Subcutaneous abdominal adipose tissue (tissue), 5 donors: ENCODE results near the gene RARS1.
"Not testable (repeated sequence)": the region's sequence is repeated elsewhere in the genome, so short reads cannot be mapped to it uniquely, and the experiment has no call there.

Source experiments
- H3K27ac ChIP-seq: one replicate; pipeline ENCODE4 v1.7.0; 2013; ENCODE audit warnings: low read depth, mild to moderate bottlenecking, inconsistent platforms, low read length, moderate library complexity
- H3K27me3 ChIP-seq, 5 donors: one replicate each; pipeline ENCODE4 v1.7.0; 2013; ENCODE audit warnings: low read length in 5 of 5, inconsistent platforms in 1 of 5; ENCODE audit not compliant: control insufficient read depth in 5 of 5, insufficient read depth in 4 of 5
- H3K36me3 ChIP-seq, 5 donors: one replicate each; pipeline ENCODE4 v1.7.0; 2013; ENCODE audit warnings: low read length in 5 of 5; ENCODE audit not compliant: control insufficient read depth in 5 of 5, insufficient read depth in 5 of 5
- H3K4me1 ChIP-seq, 5 donors: one replicate each; pipeline ENCODE4 v1.7.0; 2013; ENCODE audit warnings: low read length in 5 of 5, mild to moderate bottlenecking in 3 of 5, moderate library complexity in 1 of 5; ENCODE audit not compliant: control insufficient read depth in 5 of 5, insufficient read depth in 5 of 5
- H3K4me3 ChIP-seq, 5 donors: one replicate each; pipeline ENCODE4 v1.7.0; 2013; ENCODE audit warnings: low read length in 5 of 5, low read depth in 1 of 5
- H3K9ac ChIP-seq, 5 donors: one replicate each; pipeline ENCODE4 v1.7.0; 2013; ENCODE audit warnings: low read length in 5 of 5, mild to moderate bottlenecking in 4 of 5, moderate library complexity in 3 of 5
- H3K9me3 ChIP-seq, 5 donors: one replicate each; pipeline ENCODE4 v1.7.0; 2013; ENCODE audit warnings: low read length in 5 of 5; ENCODE audit not compliant: control insufficient read depth in 5 of 5
- donor health status: healthy.
- donor health status: healthy.
- donor health status: healthy.
- donor health status: healthy.
- donor health status: healthy.

The RARS1 gene

GRCh38 chr5:168527756-168528295, 41.6 kb downstream of the RARS1 start:
- H3K4me3 ChIP-seq = no peak overlapping the region
- H3K27me3 ChIP-seq = peaks cover 16 to 40% (median 27%) of the 10 kb centered on the region in 5 donors
- H3K4me1 ChIP-seq = peaks cover 2 to 13% (median 10%) of the 10 kb centered on the region in 5 donors
- peaks cover 0 to 5% (median 0%) of the 10 kb centered on the region in 5 donors for H3K9me3 ChIP-seq
- no peak overlapping the region for H3K27ac ChIP-seq
- H3K9ac ChIP-seq = no peak overlapping the region
- peaks cover 0 to 7% (median 0%) of the 10 kb centered on the region in 5 donors for H3K36me3 ChIP-seq

GRCh38 chr5:168528521-168529373, 42.5 kb downstream of the RARS1 start, which contains the start of gene FBLL1:
TSS of gene FBLL1 (plus strand) at chr5:168529305. CDS start at chr5:168529505, 200 bp downstream.
- H3K27me3 ChIP-seq = peaks cover 16 to 41% (median 27%) of the 10 kb centered on the region in 5 donors
- H3K4me3 ChIP-seq = peak within 1 kb of the TSS; percentile 32 to 56 (median 48)

DNA sequence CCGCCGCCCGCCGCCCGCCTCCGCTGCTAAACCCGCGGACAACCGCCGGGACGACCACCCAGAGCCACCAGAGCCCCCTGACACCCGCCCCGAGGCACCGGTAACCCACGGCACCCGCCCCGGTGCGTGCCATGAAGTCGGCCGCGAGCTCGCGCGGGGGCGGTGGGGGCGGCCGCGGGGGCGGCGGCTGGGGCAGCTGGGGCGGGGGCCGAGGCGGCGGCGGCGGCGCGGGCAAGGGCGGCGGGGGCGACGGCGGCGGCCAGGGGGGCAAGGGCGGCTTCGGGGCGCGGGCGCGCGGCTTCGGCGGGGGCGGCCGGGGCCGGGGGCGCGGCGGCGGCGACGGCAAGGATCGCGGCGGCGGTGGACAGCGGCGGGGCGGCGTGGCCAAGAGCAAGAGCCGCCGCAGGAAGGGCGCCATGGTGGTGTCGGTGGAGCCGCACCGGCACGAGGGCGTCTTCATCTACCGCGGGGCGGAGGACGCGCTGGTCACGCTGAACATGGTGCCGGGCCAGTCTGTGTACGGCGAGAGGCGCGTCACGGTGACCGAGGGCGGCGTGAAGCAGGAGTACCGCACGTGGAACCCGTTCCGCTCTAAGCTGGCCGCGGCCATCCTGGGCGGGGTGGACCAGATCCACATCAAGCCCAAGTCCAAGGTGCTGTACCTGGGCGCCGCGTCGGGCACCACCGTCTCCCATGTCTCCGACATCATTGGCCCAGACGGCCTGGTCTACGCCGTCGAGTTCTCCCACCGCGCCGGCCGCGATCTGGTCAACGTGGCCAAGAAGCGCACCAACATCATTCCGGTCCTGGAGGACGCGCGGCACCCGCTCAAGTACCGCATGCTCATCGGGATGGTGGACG, 43.3 kb downstream of the RARS1 start:
- Histone ChIP-seq H3K4me1 (peaks cover 2 to 13% (median 10%) of the 10 kb centered on the region in 5 donors), H3K27me3 (peaks cover 16 to 44% (median 27%) of the 10 kb centered on the region in 5 donors), H3K27ac (no peak overlapping the region), H3K9ac (no peak overlapping the region), H3K4me3 (peak overlapping the region in 4 of 5 donors; percentile 22 to 53 (median 46)), H3K9me3 (peaks cover 0 to 5% (median 0%) of the 10 kb centered on the region in 5 donors), H3K36me3 (no peaks in the 10 kb centered on the region)

More at GRCh38 chr5:168528521-168529373, 42.5 kb downstream of the RARS1 start, which contains the start of gene FBLL1:
- H3K27ac ChIP-seq = no peak within 1 kb of the TSS
- peaks cover 2 to 13% (median 10%) of the 10 kb centered on the region in 5 donors for H3K4me1 ChIP-seq
- H3K36me3 ChIP-seq = no peaks in the 10 kb centered on the region
- no peak within 1 kb of the TSS for H3K9ac ChIP-seq
- H3K9me3 ChIP-seq = peaks cover 0 to 5% (median 0%) of the 10 kb centered on the region in 5 donors

GRCh38 chr5:168530621-168531150, 44.4 kb downstream of the RARS1 start:
- peaks cover 0 to 5% (median 0%) of the 10 kb centered on the region in 5 donors for H3K9me3 ChIP-seq
- no peak overlapping the region for H3K4me3 ChIP-seq
- peaks cover 2 to 13% (median 10%) of the 10 kb centered on the region in 5 donors for H3K4me1 ChIP-seq
- H3K36me3 ChIP-seq = no peaks in the 10 kb centered on the region
- no peak overlapping the region for H3K9ac ChIP-seq
- no peak overlapping the region for H3K27ac ChIP-seq
- H3K27me3 ChIP-seq = peaks cover 16 to 44% (median 27%) of the 10 kb centered on the region in 5 donors

DNA sequence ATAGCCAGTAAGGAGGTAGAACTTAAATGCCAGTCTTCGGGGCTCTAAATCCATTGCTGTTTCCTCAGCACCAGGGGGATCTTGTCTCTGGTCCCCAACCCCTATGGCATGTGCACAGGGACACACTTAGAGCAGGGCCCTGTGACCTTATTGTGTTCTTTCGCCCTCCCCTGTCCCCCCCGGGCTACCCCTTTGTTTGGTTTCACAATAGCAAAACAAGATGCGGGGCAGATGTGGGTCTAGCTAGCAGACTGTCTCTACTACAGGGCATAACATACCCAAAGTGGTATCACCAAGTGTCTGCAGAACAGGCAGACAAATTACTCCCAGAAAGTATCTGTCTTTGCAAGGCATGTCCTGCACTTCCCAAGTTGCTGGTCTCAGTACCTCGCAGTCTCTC, 44.9 kb downstream of the RARS1 start:
- Histone ChIP-seq H3K27me3 (peaks cover 16 to 44% (median 27%) of the 10 kb centered on the region in 5 donors), H3K36me3 (no peaks in the 10 kb centered on the region), H3K4me1 (peaks cover 2 to 13% (median 10%) of the 10 kb centered on the region in 5 donors), H3K27ac (no peak overlapping the region), H3K4me3 (no peak overlapping the region), H3K9me3 (peaks cover 0 to 5% (median 0%) of the 10 kb centered on the region in 5 donors), H3K9ac (no peak overlapping the region)

GRCh38 chr5:168531987-168532864, 46.0 kb downstream of the RARS1 start:
- H3K9me3 ChIP-seq = peaks cover 0 to 5% (median 0%) of the 10 kb centered on the region in 5 donors
- H3K27me3 ChIP-seq = peaks cover 16 to 44% (median 27%) of the 10 kb centered on the region in 5 donors
- H3K36me3 ChIP-seq = no peaks in the 10 kb centered on the region
- H3K4me1 ChIP-seq = peaks cover 2 to 13% (median 10%) of the 10 kb centered on the region in 5 donors
- H3K27ac ChIP-seq = no peak overlapping the region
- H3K9ac ChIP-seq = no peak overlapping the region
- H3K4me3 ChIP-seq = no peak overlapping the region

GRCh38 chr5:168534351-168534750, 48.1 kb downstream of the RARS1 start:
- H3K9ac ChIP-seq, H3K4me3 ChIP-seq, H3K4me1 ChIP-seq, H3K9me3 ChIP-seq, H3K27ac ChIP-seq, H3K36me3 ChIP-seq: not testable (repeated sequence)
- H3K27me3 ChIP-seq = peaks cover 16 to 35% (median 22%) of the 10 kb centered on the region in 5 donors

GRCh38 chr5:168537176-168537575, 50.9 kb downstream of the RARS1 start:
- H3K4me3 ChIP-seq = no peak overlapping the region
- H3K9ac ChIP-seq = no peak overlapping the region
- H3K4me1 ChIP-seq = no peaks in the 10 kb centered on the region
- H3K27ac ChIP-seq = no peak overlapping the region
- no peaks in the 10 kb centered on the region for H3K36me3 ChIP-seq
- peaks cover 0 to 11% (median under 1%) of the 10 kb centered on the region in 5 donors for H3K27me3 ChIP-seq
- H3K9me3 ChIP-seq = no peaks in the 10 kb centered on the region

DNA sequence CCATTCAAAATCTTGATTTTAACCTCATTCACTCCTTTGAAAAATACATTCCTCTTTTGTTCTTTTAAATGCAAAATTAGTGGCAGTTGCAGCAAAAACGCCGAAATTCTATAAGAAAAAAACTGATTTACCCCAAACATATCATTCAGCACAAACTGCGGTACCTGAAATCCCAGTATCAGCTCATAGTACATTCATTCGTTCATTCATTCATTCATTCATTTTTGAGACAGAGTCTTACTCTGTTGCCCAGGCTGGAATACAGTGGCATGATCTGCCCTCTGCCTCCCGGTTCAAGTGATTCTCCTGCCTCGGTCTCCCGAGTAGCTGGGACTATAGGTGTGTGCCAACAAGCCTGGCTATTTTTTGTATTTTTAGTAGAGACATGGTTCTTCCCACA, 63.3 kb downstream of the RARS1 start:
- H3K4me3 ChIP-seq = no peak overlapping the region
- H3K36me3 ChIP-seq = peaks cover 15 to 17% (median 16%) of the 10 kb centered on the region in 5 donors
- H3K27ac ChIP-seq = no peak overlapping the region
- no peaks in the 10 kb centered on the region for H3K27me3 ChIP-seq
- H3K4me1 ChIP-seq = peaks cover 0 to 7% (median 0%) of the 10 kb centered on the region in 5 donors
- no peaks in the 10 kb centered on the region for H3K9me3 ChIP-seq
- H3K9ac ChIP-seq = no peak overlapping the region
